Ishikawa (cell line): ENCODE data around the gene C17orf50.

Experiments
- EP300 ChIP-seq: IDR thresholded peaks from 2 replicates; pipeline ENCODE4 v1.6.1; 2012; ENCODE audit warnings: borderline replicate concordance
- YY1 ChIP-seq: IDR thresholded peaks from 2 replicates; pipeline ENCODE4 v1.6.1; 2012; ENCODE audit warnings: low read depth

GRCh38 chr17:35793257-35793656 lies 32.6 kb downstream of the C17orf50 start:
- TF ChIP-seq YY1 = no peak
- TF ChIP-seq EP300 = no peak
